Measurements from ENCODE around the gene ROR1. TPM values are rescaled to one million over a fixed set of nuclear protein-coding genes. Genes with fewer than 3 reads are reported as not detected.

The ROR1 gene
- total and polyA plus RNA-seq, 9 of the 15 experiments (the other 6 are each of a cell fraction or from before 2014, with no cell fraction given): 0.02 TPM; not detected in 8

DNA sequence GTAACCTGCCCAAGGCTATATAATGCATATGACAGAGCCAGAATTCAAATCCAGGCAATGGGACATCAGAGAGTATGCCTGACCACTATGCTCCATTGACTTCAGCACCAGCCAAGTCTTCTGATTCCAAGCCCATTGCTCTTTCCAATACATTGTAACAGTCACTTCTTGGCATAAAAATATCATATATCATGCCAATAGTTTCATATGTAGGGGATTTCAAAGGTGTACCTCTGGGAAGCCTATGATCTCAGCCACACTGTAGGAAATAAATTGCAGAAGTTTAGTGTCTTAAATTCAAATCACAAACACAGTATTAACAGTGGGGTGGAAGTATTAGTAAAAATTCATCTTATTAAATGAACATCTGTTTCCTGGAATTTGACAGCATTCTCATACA is 30.0 kb upstream of the ROR1 start (continued):
- no peak for TF ChIP-seq SPI1 (IDR thresholded peaks at IDR 0.05; ENCODE audit: borderline replicate concordance, low read depth, low read length)
- TF ChIP-seq PHTF2 (CRISPR knock-in tag; IDR thresholded peaks at IDR 0.05): no peak
- no peak for TF ChIP-seq NR1H2 (CRISPR knock-in tag; IDR thresholded peaks at IDR 0.05)
- TF ChIP-seq PCBP1 (IDR thresholded peaks at IDR 0.05; ENCODE audit: low read depth, low read length, poor library complexity, severe bottlenecking): no peak
- no peak for TF ChIP-seq NR2C1 (IDR thresholded peaks at IDR 0.05)
- TF ChIP-seq NR2C1 (tag; IDR thresholded peaks at IDR 0.05): no peak
- TF ChIP-seq ZNF184 (CRISPR knock-in tag; IDR thresholded peaks at IDR 0.05): no peak
- TF ChIP-seq ATF6 (CRISPR knock-in tag; IDR thresholded peaks at IDR 0.05): no peak
- no peak for TF ChIP-seq SMAD4 (CRISPR knock-in tag; conservative IDR thresholded peaks at IDR 0.05)
- TF ChIP-seq KDM2B (CRISPR knock-in tag; IDR thresholded peaks at IDR 0.05): no peak
- no peak for TF ChIP-seq ZNF717 (CRISPR knock-in tag; IDR thresholded peaks at IDR 0.05)
- no peak for TF ChIP-seq CBX3 (IDR thresholded peaks at IDR 0.05; ENCODE audit: borderline replicate concordance in 1 of 2, low read length in 2 of 2)
